Mucosa of descending colon (tissue), 3 donors: ENCODE data around the gene RPTOR. TPM values are rescaled to one million over a fixed set of nuclear protein-coding genes. Genes with fewer than 3 reads are reported as not detected.
A peak's percentile ranks its signal among the peaks of the same experiment; 100 is the strongest.

Experiments used
- ATAC-seq: fragments of 200-7000 bp; cut with Tn5 transposase; one replicate; pipeline ENCODE4 v1.9.1; 2020; ENCODE audit warnings: mild to moderate bottlenecking, moderate library complexity
- DNase-seq, 3 donors: peaks; one replicate each; pipeline ENCODE4 v3.0.0-alpha.2; 2020
- H3K36me3 ChIP-seq: fragments of 200-600 bp; one replicate; pipeline ENCODE4 v1.8.0; 2021; ENCODE audit warnings: low read depth, mild to moderate bottlenecking
- H3K4me1 ChIP-seq: fragments of 200-600 bp; one replicate; pipeline ENCODE4 v1.8.0; 2021; ENCODE audit warnings: low read depth, mild to moderate bottlenecking
- H3K4me3 ChIP-seq: fragments of 200-600 bp; one replicate; pipeline ENCODE4 v1.8.0; 2021; ENCODE audit warnings: mild to moderate bottlenecking
- H3K9me3 ChIP-seq: fragments of 200-600 bp; one replicate; pipeline ENCODE4 v1.8.0; 2021; ENCODE audit warnings: mild to moderate bottlenecking
- CTCF ChIP-seq: fragments of 200-600 bp; IDR thresholded peaks from one replicate; pipeline ENCODE4 v1.8.0; 2022; ENCODE audit warnings: antibody characterized with exemption, mild to moderate bottlenecking
- intact Hi-C, 2 donors: fragments of 100-400 bp; cut with DNase I in 1 of 2; cut with micrococcal nuclease in 1 of 2; formaldehyde crosslinking; loops; one replicate each; pipeline versions ENCODE4 v1.11.0 to v1.11.1; 2022; cut with DNase I, micrococcal nuclease
- total RNA-seq, 3 donors: library from RNA; stranded (reverse); fragmentation: NEBNext Ultra II Directional in 2 of 3; extraction: Animal tissue kit (Norgen Biotek cat#: 25700) in 2 of 3; gene quantifications; one replicate each; pipeline versions ENCODE4 v1.2.1 to v1.2.4, GENCODE V29; 2021 to 2023
- donor health status: DM: no; HTN: no; CAD: no; lungs with moderate emphysema.
- donor health status: DM: no; HTN: no; CAD: no.
- donor health status: DM: no; HTN: yes; CAD: no.

Gene RPTOR
- total RNA-seq, 3 donors from 2014 or later, result 30.5 to 44.4 (median 37.2) TPM

GRCh38 chr17:80979547-80980378 lies 435.1 kb downstream of the RPTOR start:
- H3K9me3 ChIP-seq, result no peaks in the 10 kb centered on the region
- no peak for TF ChIP-seq CTCF
- peaks cover 8% of the 10 kb centered on the region for H3K4me1 ChIP-seq
- no peak for ATAC-seq
- H3K36me3 ChIP-seq, result no peaks in the 10 kb centered on the region
- intact Hi-C loops, result loop anchor here (5.0 to 10.0 kb wide), 3 partner anchors 115 to 555 kb away; no protein-coding TSS in a partner anchor
- DNase-seq, result peak in 1 of 3 donors; percentile 18
- H3K4me3 ChIP-seq, result no peak overlapping the region

GRCh38 chr17:80980397-80981061 lies 435.9 kb downstream of the RPTOR start:
- DNase-seq, result no peak
- no peak for TF ChIP-seq CTCF
- intact Hi-C loops, result loop anchor here (5.0 to 10.0 kb wide), 3 partner anchors 116 to 556 kb away; no protein-coding TSS in a partner anchor
- Histone ChIP-seq H3K36me3 (no peaks in the 10 kb centered on the region), H3K9me3 (no peaks in the 10 kb centered on the region), H3K4me3 (no peak overlapping the region), H3K4me1 (peaks cover 8% of the 10 kb centered on the region)
- no peak for ATAC-seq

- intact Hi-C loops, result loop anchor here (5.0 to 10.0 kb wide), 3 partner anchors 116 to 556 kb away; no protein-coding TSS in a partner anchor
- TF ChIP-seq CTCF, result peak; percentile 81
- ATAC-seq, result peak; percentile 56
- H3K4me3 ChIP-seq, result no peak overlapping the region
- peaks cover 8% of the 10 kb centered on the region for H3K4me1 ChIP-seq
- DNase-seq, result peak in 2 of 3 donors; percentile 42 to 45
- no peaks in the 10 kb centered on the region for H3K36me3 ChIP-seq
- H3K9me3 ChIP-seq, result no peaks in the 10 kb centered on the region
Measured at GRCh38 chr17:80981062-80981902, 436.6 kb downstream of the RPTOR start.

- intact Hi-C loops, result loop anchor here (5.0 to 10.0 kb wide), 3 partner anchors 117 to 557 kb away; no protein-coding TSS in a partner anchor
- ATAC-seq (no peak), DNase-seq (peak in 2 of 3 donors; percentile 22 to 40)
- H3K36me3 ChIP-seq, result no peaks in the 10 kb centered on the region
- H3K4me3 ChIP-seq, result no peak overlapping the region
- H3K9me3 ChIP-seq, result no peaks in the 10 kb centered on the region
- H3K4me1 ChIP-seq, result peaks cover 8% of the 10 kb centered on the region
- TF ChIP-seq CTCF, result no peak
Measured at GRCh38 chr17:80981929-80982425, 437.3 kb downstream of the RPTOR start.

GRCh38 chr17:80982426-80982974 lies 437.9 kb downstream of the RPTOR start:
- peak in 2 of 3 donors; percentile 16 to 44 for DNase-seq
- no peaks in the 10 kb centered on the region for H3K36me3 ChIP-seq
- ATAC-seq, result no peak
- peaks cover 8% of the 10 kb centered on the region for H3K4me1 ChIP-seq
- TF ChIP-seq CTCF, result no peak
- intact Hi-C loops, result loop anchor here (5.0 to 10.0 kb wide), 3 partner anchors 118 to 558 kb away; no protein-coding TSS in a partner anchor
- H3K9me3 ChIP-seq, result no peaks in the 10 kb centered on the region
- no peak overlapping the region for H3K4me3 ChIP-seq
